Osteocyte (in vitro differentiated cells): Measurements from ENCODE around the gene ATP11B. TPM values are rescaled to one million over a fixed set of nuclear protein-coding genes. Genes with fewer than 3 reads are reported as not detected.

Source experiments
- DNase-seq: peaks from one replicate; pipeline ENCODE4 v3.0.0; 2021; ENCODE audit warnings: mixed read lengths; ENCODE audit not compliant: unreplicated experiment; ENCODE audit errors: extremely low spot score
- H3K27ac Mint-ChIP-seq: one replicate; pipeline ENCODE4 v1.8.0; 2021; ENCODE audit warnings: mild to moderate bottlenecking, mixed read lengths; ENCODE audit not compliant: unreplicated experiment
- H3K27me3 Mint-ChIP-seq: one replicate; pipeline ENCODE4 v1.8.0; 2021; ENCODE audit warnings: mixed read lengths; ENCODE audit not compliant: unreplicated experiment
- H3K36me3 Mint-ChIP-seq: one replicate; pipeline ENCODE4 v1.8.0; 2021; ENCODE audit warnings: mixed read lengths; ENCODE audit not compliant: unreplicated experiment
- H3K4me1 Mint-ChIP-seq: one replicate; pipeline ENCODE4 v1.8.0; 2021; ENCODE audit warnings: mixed read lengths; ENCODE audit not compliant: unreplicated experiment
- H3K4me3 Mint-ChIP-seq: one replicate; pipeline ENCODE4 v1.8.0; 2021; ENCODE audit warnings: mild to moderate bottlenecking, moderate library complexity, mixed read lengths; ENCODE audit not compliant: unreplicated experiment
- H3K9me3 Mint-ChIP-seq: one replicate; pipeline ENCODE4 v1.8.0; 2021; ENCODE audit warnings: mixed read lengths; ENCODE audit not compliant: unreplicated experiment
- total RNA-seq: library from RNA; stranded (reverse); gene quantifications from 2 replicates; pipeline ENCODE4 v1.2.1, GENCODE V29; 2021
- TF ChIP-seq, protein P1 (sequence below): fragments of 200-600 bp; sonication (generic); IDR thresholded peaks from 2 replicates; pipeline ENCODE4 v1.5.0; 2021; ENCODE audit warnings: antibody characterized with exemption, mild to moderate bottlenecking, moderate library complexity

The ATP11B gene
- total RNA-seq, 1 donor from 2014 or later: 69.2 TPM

DNA sequence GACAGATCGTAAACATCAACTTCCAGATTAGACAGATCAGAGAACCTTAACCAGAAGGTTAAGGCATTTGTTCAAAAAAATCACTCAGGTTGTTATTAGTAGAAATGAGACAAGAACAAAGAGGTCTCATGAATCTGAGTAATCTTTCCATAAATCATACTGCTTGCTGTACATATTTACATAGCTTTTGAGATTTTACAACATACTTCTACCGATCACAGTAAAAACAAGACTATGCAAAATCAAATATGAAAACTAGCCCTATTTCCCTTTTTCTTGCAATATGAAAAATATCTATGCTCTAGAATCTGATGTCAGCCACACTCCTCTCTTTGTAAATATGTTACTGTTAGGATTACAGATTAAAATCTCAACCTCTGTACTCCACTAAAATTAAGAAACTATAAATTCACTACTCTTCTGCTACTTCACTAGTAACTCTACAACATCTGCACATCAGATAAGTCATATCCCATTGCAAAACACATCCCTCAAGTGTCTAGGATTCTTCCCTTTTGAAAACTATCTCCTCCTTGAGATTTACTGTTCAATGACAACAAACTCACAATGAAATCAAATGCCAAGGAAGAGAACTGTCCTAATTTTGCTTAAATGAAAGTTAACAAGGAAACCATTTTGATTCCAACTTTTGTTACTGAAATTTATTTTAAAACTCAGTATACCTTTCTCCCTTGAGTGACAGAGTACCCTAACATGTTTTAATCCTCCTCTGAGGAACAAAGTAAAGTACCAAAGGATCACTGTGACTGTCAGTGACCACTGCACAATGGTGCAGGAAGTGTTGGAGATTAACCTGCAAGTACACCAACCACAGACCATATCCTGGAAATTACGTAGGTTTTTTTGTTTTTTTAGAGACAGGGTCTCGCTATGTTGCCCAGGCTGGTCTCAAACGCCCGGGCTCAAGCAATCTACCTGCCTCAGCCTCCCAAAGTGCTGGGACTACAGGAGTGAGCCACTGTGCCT is 174.2 kb downstream of the ATP11B start:
- H3K36me3 Mint-ChIP-seq: peaks cover 8% of the 10 kb centered on the region
- peaks cover 49% of the 10 kb centered on the region for H3K4me1 Mint-ChIP-seq
- TF ChIP-seq, protein P1, sequence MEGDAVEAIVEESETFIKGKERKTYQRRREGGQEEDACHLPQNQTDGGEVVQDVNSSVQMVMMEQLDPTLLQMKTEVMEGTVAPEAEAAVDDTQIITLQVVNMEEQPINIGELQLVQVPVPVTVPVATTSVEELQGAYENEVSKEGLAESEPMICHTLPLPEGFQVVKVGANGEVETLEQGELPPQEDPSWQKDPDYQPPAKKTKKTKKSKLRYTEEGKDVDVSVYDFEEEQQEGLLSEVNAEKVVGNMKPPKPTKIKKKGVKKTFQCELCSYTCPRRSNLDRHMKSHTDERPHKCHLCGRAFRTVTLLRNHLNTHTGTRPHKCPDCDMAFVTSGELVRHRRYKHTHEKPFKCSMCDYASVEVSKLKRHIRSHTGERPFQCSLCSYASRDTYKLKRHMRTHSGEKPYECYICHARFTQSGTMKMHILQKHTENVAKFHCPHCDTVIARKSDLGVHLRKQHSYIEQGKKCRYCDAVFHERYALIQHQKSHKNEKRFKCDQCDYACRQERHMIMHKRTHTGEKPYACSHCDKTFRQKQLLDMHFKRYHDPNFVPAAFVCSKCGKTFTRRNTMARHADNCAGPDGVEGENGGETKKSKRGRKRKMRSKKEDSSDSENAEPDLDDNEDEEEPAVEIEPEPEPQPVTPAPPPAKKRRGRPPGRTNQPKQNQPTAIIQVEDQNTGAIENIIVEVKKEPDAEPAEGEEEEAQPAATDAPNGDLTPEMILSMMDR: no peak
- no peaks in the 10 kb centered on the region for H3K9me3 Mint-ChIP-seq
- H3K27me3 Mint-ChIP-seq: no peaks in the 10 kb centered on the region
- DNase-seq: no peak
- no peak overlapping the region for H3K4me3 Mint-ChIP-seq
- H3K27ac Mint-ChIP-seq: peak overlapping the region; percentile 1

DNA sequence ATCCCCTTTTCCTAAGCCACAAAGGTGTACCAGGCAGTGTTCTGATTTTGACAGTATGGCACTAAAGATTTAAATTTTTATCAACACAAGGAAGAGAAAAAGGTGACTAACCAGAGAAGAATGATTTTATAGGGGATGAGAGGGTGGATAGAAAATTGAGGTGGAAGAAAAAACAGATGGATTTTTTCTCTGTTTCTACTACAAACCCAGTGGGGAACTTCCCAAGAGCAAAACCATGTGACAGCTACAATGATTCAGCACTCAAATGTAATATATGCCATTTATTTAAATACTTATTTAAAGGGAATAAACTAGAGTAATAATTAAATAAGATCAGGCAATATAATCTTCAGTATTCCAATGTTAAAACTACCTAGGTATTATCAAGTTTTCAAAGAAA is 176.0 kb downstream of the ATP11B start:
- H3K9me3 Mint-ChIP-seq: no peaks in the 10 kb centered on the region
- TF ChIP-seq, protein P1: no peak
- peaks cover 50% of the 10 kb centered on the region for H3K4me1 Mint-ChIP-seq
- no peaks in the 10 kb centered on the region for H3K27me3 Mint-ChIP-seq
- peak overlapping the region; percentile 75 for H3K27ac Mint-ChIP-seq
- no peak for DNase-seq
- no peak overlapping the region for H3K4me3 Mint-ChIP-seq
- H3K36me3 Mint-ChIP-seq: peaks cover 2% of the 10 kb centered on the region

DNA sequence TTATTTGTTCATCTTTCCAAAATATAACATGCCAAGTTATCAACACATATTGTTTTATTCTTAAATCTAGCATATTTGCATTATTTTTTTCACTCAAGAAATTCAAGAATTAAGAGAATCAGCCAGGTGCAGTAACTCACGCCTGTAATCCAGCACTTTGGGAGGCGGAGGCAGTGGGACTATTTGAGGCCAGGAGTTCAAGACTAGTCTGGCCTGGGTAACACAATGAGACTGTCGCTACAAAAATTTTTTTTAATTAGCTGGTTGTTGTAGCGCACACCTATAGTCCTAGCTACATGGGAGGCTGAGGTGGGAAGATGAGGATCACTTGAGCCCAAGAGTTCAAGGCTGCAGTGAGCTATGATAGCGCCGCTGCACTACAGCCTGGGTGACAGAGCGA is 176.5 kb downstream of the ATP11B start:
- Mint-ChIP-seq H3K9me3 (no peaks in the 10 kb centered on the region), H3K4me1 (peaks cover 50% of the 10 kb centered on the region), H3K36me3 (peaks cover 2% of the 10 kb centered on the region), H3K27me3 (no peaks in the 10 kb centered on the region), H3K4me3 (no peak overlapping the region), H3K27ac (peak overlapping the region; percentile 75)
- DNase-seq: no peak
- TF ChIP-seq, protein P1: no peak

DNA sequence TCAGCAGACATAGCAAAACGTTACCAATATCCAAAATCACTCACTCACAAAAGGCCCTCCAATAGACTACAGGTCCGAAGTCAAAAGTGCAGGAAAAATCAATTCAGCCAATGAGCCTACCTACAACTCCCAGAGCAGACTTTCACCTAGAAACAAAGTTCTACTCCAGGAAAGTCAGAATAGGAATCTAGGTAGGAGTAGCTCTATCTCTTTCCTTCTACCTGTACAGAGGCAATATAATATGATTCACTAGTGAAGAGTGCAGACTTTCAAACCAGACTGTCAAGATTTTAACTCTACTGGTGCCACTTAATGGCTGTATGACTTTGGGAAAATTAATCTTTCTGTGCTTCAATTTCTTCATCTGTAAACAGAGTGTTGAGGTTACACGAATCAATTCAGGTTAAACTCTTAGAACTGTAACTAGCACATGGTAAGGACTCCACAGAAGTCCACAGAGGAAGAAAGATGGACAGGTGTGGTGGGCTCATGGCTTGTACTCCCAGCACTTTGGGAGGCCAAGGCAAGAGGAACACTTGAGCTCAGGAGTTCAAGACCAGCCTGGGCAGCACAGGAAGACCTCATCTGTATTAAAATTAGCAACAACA is 177.6 kb downstream of the ATP11B start:
- H3K4me1 Mint-ChIP-seq: peaks cover 45% of the 10 kb centered on the region
- TF ChIP-seq, protein P1: no peak
- H3K36me3 Mint-ChIP-seq: no peaks in the 10 kb centered on the region
- no peaks in the 10 kb centered on the region for H3K9me3 Mint-ChIP-seq
- no peak overlapping the region for H3K4me3 Mint-ChIP-seq
- DNase-seq: no peak
- peak overlapping the region; percentile 70 for H3K27ac Mint-ChIP-seq
- H3K27me3 Mint-ChIP-seq: no peaks in the 10 kb centered on the region

Other genes starting within 250 kb of the ATP11B start
- 52.4 and 56.5 TPM in 2 replicates for gene DCUN1D1, start 187.0 kb downstream of the ATP11B start, total RNA-seq